IPS-NIHi11 (cell line): ENCODE data around the gene FCER2.
A peak's percentile ranks its signal among the peaks of the same experiment; 100 is the strongest.

Experiments
- DNase-seq: peaks from one replicate; pipeline ENCODE4 v3.0.0; 2012; ENCODE audit warnings: mixed read lengths, low spot score

Gene FCER2

DNA sequence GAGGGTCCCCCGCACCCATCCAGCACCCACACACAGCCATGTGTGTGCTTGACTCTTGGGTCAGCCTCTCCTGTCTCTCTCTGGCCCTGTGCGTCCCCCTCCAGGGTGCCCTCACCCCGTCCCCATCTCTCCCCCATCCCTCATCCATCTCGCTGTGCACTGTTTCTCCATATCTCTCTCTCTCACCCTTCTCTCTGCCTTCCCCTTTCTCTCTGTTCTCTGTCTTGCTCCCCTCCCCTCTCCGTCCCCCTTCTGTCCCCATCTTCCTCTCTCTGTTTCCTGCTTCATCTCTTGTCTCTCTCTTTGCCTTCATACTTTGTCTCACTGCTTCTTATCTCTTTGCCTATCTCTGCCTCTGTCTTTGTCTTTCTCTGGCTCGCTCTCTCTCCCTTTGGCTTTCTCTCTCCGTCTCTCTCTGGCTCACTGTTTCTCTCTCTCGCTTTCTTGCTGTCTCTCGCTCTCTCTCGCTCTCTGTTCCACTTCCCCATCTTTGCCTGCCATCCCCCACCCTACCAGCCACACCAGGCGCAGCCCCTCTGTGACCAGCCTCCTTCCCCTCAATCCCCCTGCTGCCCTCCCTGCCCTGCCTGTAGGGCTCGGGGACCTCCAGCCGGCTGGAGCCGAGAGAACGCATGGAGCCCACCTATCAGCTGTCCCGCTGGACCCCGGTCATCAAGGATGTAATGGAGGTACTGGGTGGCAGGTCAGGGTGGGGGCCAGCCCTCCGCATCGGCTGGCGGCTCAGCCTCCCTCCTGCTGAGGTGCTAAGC, 56.1 kb downstream of the FCER2 start:
- no peak for DNase-seq

DNA sequence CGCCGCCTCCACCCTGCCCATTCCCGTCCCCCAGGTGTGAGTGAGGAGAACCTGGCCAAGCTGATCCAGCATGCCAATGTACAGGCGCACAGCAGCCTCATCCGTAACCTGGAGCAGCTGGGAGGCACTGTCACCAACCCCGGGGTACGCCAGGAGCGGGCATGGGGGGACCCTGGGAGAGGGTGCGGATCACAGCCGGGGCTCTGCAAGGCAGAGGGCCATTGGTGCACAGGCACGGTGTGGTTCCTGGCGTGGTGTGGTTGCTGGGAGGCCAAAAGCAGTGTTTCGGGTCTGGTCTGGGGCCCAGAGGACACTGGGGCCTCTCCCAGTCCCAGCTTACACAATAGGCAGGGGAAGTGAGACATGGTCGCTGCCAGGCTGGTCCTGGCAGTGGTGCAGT, 56.8 kb downstream of the FCER2 start:
- no peak for DNase-seq

DNA sequence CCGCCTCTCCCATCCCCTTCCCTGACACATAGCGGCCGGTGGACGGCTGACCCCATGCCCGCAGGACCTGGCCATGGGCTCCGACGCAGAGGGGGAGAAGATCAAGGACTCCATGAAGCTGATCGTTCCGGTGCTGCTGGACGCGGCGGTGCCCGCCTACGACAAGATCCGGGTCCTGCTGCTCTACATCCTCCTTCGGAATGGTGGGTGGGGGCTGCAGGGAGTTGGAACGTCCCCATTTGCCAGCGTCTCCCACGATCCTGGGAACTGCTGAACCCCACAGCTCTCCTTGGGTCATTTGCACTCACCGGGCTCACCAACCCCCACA, 57.4 kb downstream of the FCER2 start:
- no peak for DNase-seq

DNA sequence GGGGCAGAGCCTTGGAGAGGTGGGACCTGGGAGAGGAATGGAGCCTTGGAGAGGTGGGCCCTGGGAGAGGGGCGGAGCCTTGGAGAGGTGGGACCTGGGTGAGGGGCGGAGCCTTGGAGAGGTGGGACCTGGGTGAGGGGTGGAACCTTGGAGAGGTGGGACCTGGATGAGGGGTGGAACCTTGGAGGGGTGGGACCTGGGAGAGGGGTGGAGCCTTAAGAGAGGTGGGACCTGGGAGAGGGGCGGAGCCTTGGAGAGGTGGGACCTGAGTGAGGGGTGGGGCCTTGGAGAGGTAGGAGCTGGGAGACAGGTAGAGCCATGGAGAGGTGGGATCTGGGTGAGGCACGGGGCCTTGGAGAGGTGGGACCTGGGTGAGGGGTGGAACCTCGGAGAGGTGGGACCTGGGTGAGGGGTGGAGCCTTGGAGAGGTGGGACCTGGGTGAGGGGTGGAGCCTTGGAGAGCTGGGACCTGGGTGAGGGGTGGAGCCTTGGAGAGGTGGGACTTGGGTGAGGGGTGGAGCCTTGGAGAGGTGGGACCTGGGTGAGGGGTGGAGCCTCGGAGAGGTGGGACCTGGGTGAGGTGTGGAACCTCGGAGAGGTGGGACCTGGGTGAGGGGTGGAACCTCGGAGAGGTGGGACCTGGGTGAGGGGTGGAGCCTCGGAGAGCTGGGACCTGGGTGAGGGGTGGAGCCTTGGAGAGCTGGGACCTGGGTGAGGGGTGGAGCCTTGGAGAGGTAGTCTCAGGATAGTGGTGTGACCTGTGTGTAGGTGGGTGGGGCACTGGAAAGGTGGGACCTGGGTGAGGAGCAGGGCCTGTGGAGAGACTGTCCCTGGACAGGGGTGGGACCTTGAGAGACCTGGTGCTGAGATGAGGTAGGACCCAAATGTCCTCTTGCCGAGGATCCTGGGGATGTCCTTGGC, 58.0 kb downstream of the FCER2 start:
- DNase-seq = peak; percentile 64

DNA sequence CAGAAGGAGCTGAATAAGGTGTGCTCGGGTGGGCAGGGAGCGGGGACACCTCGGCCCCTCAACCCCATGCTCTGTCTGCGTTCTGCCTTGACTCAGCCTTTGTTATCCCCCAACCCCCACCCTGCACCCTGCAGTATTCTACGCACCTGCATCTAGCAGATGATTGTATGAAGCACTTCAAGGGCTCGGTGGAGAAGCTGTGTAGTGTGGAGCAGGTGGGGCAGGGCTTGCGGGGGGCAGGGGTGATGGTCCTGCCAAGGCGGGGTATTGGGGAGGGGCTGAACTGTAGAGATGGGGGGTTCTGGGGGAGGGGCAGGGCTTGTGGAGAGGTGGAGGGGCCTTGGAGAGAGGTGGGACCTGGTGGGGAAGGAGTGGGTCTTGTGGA, 58.9 kb downstream of the FCER2 start:
- no peak for DNase-seq

DNA sequence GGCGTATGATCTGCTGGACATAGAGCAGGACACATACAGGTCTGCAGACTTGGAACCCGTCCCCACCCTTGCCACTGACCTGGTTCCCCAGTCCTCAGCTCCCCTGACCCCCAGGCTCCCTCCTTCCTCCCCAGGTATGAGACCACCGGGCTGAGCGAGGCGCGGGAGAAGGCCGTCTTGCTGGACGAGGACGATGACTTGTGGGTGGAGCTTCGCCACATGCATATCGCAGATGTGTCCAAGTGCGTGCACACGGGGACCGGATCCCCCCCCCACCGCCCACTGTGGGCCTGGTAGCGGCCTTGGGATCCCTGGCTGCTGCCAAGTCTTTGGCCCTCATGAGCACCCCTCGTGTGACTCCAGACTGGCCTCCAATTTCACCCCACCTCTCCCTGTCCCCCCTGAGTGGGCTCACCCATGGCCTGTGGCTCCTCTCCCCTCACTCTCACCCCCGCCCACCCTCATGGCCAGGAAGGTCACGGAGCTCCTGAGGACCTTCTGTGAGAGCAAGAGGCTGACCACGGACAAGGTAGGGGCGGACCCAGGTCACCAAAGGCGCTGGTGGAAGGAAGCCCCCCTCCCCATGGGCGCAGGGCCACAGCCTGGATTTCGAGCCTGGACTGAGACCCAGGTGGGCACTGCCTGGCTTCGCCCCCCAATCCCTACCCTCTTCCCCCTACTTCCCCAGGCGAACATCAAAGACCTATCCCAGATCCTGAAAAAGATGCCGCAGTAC, 59.5 kb downstream of the FCER2 start:
- DNase-seq = no peak

DNA sequence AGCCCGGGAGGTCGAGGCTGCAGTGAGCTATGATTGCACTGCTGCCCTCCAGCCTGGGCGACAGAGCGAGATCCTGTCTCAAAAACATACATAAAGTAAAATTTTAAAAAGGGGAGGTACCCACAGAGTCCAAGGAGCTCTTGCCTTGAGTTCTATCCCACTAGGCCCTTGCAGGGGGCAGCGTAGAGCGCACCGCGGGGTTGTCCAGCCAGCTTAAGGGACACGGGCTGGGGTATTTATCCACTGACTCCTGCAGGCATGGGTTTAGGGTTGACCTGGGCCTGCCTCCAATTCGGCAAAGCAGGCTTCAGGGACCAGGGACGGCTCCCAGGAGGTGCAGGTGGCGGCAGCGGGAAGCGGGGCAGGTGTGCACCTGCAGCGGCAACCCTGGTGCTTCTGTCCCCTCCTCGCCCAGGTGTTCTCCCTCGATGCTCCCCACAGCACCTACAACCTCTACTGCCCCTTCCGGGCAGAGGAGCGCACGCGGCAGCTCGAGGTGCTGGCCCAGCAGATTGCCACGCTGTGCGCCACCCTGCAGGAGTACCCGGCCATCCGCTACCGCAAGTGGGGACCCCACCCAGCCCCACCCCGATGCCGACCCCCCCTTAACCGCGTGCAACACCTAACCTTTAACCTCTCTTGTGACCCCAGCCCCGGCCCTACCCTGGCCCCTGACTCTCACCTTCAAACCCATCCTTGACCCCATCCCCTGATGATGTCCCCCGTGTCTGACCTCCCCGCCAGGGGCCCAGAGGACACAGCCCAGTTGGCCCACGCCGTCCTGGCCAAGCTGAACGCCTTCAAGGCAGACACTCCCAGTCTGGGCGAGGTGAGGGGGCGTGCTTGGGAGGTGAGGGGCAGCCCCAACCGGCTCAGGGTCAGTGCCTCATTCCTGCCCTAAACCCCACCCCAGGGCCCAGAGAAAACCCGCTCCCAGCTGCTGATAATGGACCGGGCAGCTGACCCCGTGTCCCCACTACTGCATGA, 60.3 kb downstream of the FCER2 start:
- no peak for DNase-seq

DNA sequence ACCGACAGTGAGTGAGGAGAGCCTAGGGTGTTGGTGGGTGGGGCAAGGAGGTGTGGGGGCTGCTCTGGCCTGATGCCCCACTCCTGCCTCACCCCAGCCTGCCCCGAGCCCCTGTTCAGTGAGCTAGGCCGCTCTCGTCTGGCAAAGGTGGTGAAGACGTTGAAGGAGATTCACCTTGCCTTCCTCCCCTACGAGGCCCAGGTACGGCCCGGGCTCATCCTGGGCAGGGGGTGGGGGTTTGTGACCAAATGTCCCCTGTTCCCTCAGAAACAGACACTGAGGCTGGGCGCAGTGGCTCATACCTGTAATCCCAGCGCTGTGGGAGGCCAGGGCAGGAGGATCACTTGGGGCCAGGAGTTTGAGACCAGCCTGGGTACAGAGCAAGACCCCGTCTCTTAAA, 61.1 kb downstream of the FCER2 start:
- DNase-seq = no peak

DNA sequence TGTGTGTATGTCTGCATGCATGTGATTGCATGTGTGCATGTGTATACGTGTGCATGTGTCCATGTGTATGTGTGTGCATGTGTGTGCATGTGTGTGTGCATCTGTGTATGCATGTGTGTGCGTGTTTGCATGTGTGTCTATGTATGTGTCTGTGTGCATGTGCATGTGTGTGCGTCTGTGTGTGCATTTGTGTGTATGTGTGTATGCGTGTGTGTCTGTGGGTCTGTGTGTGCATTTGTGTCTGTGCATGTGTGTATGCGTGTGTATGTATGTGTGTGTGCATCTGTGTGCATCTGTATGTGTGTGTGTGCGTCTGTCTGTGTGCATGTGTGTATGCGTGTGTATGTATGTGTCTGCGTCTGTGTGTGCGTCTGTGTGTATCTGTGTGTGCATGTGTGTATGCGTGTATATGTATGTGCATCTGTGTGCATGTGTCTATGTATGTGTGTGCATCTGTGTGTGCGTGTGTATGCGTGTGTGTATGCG, 62.0 kb downstream of the FCER2 start:
- no peak for DNase-seq

DNA sequence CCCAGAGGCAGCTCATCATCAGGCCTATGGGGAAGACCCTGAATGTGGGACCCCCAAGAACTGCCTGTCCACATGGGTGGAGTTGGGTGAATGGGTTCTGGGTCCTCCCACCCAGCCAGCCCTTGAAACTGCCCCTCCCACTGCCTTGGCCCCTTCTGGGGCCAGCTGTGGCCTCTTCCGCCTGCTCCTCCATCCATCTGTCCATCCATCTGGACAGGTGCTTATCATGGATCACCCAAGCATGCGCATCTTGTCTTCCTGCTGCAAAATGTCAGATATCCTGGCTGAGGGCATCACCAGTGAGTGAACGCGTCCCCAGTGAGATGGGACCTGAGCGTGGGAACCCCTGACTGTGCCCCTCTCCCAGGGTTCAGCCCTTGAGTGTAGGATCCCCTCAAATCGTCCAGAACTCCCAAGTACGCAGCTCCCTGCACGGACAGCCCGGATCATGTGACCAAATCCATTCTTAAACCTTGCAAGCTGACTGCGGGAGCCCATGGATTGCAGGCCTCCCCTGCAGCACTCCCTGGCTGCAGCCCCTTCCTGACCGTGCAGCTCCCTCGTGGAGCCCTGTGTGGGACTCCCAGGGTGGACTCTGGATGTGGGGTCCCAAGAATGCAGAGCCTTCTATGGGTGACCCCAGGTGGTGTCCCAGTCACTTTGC, 63.0 kb downstream of the FCER2 start:
- no peak for DNase-seq
